Sigmoid colon (tissue), 4 donors: ENCODE measurements around the gene OR14I1.

Experiments
- POLR2A ChIP-seq, 2 donors: fragments of 450-650 bp; IDR thresholded peaks; one replicate each; pipeline ENCODE4 v1.6.1; 2016; ENCODE audit warnings: antibody characterized with exemption in 2 of 2, mild to moderate bottlenecking in 2 of 2, moderate library complexity in 2 of 2
- POLR2AphosphoS5 ChIP-seq, 4 donors: sonication (generic); formaldehyde crosslinking; IDR thresholded peaks; one replicate each; pipeline ENCODE4 v1.6.1; 2017; ENCODE audit warnings: antibody characterized with exemption in 4 of 4
- TF ChIP-seq, protein P1 (sequence below), 4 experiments: fragments of 450-650 bp in 3 of 4; fragments of 200-600 bp in 1 of 4; IDR thresholded peaks; one replicate each; pipeline ENCODE4 v1.5.1; 2016 to 2019; ENCODE audit warnings: antibody characterized with exemption in 4 of 4, mild to moderate bottlenecking in 3 of 4, moderate library complexity in 2 of 4

DNA sequence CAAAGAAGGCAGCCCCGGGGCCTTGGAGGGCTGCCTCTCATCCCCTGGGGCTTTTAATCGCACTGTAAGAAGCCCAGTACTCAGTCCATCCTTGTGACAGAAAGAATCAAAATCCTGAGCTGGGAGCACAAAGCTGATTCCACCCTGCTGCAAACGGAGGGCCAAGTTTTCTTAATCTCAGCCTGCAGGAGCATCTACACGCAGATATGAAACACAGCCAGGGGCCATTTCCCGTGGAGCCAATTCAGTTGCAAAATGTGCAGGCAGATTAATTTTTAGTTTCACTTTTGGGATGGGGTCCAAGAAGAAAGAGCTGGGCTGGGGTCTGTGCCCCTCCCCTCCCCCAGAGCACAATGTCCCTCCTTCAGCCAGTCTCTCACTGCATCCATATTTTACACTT is 48.6 kb upstream of the OR14I1 start:
- TF ChIP-seq, protein P1, sequence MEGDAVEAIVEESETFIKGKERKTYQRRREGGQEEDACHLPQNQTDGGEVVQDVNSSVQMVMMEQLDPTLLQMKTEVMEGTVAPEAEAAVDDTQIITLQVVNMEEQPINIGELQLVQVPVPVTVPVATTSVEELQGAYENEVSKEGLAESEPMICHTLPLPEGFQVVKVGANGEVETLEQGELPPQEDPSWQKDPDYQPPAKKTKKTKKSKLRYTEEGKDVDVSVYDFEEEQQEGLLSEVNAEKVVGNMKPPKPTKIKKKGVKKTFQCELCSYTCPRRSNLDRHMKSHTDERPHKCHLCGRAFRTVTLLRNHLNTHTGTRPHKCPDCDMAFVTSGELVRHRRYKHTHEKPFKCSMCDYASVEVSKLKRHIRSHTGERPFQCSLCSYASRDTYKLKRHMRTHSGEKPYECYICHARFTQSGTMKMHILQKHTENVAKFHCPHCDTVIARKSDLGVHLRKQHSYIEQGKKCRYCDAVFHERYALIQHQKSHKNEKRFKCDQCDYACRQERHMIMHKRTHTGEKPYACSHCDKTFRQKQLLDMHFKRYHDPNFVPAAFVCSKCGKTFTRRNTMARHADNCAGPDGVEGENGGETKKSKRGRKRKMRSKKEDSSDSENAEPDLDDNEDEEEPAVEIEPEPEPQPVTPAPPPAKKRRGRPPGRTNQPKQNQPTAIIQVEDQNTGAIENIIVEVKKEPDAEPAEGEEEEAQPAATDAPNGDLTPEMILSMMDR (IDR thresholded peaks at IDR 0.05) = no peak
- TF ChIP-seq POLR2AphosphoS5 (IDR thresholded peaks at IDR 0.05) = no peak
- no peak for TF ChIP-seq POLR2A (IDR thresholded peaks at IDR 0.05)
